Kidney (tissue), 14 donors: ENCODE results near the gene AZGP1. TPM values are rescaled to one million over a fixed set of nuclear protein-coding genes. Genes with fewer than 3 reads are reported as not detected.

Experiments used
- DNase-seq, 5 donors: peaks; one replicate each; pipeline ENCODE4 v3.0.0-alpha.2; 2013 to 2020
- FAIRE-seq: peaks from 2 replicates; lab custom pipeline; 2012; peaks lifted over from hg19 to GRCh38; lab: Jason Lieb, UNC
- H3K27ac ChIP-seq, 2 donors: one replicate each; pipeline ENCODE4 v1.7.0; 2013; ENCODE audit warnings: low read depth in 2 of 2, low read length in 2 of 2, inconsistent platforms in 1 of 2
- H3K27me3 ChIP-seq: one replicate; pipeline ENCODE4 v1.7.1; 2013; ENCODE audit warnings: low read length, inconsistent platforms; ENCODE audit not compliant: control insufficient read depth, insufficient read depth
- H3K36me3 ChIP-seq, 3 donors: one replicate each; pipeline versions ENCODE4 v1.7.0 to v1.7.1; 2013; ENCODE audit warnings: low read length in 3 of 3, control low read depth in 1 of 3, inconsistent platforms in 1 of 3; ENCODE audit not compliant: insufficient read depth in 3 of 3, control insufficient read depth in 2 of 3
- H3K4me1 ChIP-seq, 3 donors: one replicate each; pipeline versions ENCODE4 v1.7.0 to v1.7.1; 2013; ENCODE audit warnings: low read length in 3 of 3, inconsistent platforms in 1 of 3, low read depth in 1 of 3; ENCODE audit not compliant: control insufficient read depth in 2 of 3, insufficient read depth in 2 of 3
- H3K4me3 ChIP-seq, 3 donors: one replicate each; pipeline versions ENCODE4 v1.7.0 to v1.8.1; 2013; ENCODE audit warnings: low read length in 3 of 3, control low read depth in 1 of 3, inconsistent platforms in 1 of 3
- H3K9ac ChIP-seq, 3 donors: one replicate each; pipeline versions ENCODE4 v1.7.0 to v1.7.1; 2013; ENCODE audit warnings: low read length in 3 of 3, control low read depth in 1 of 3, inconsistent platforms in 1 of 3
- H3K9me3 ChIP-seq, 3 donors: one replicate each; pipeline versions ENCODE4 v1.7.0 to v1.7.1; 2013; ENCODE audit warnings: low read length in 3 of 3, control low read depth in 1 of 3, inconsistent platforms in 1 of 3; ENCODE audit not compliant: control insufficient read depth in 2 of 3, insufficient read depth in 1 of 3
- intact Hi-C: fragments of 100-400 bp; cut with DNase I; formaldehyde crosslinking; loops from one replicate; pipeline ENCODE4 v1.11.1; 2022
- polyA plus RNA-seq: library from polyadenylated mRNA; stranded (reverse); fragments of 350-450 nt; fragmentation: Illumina TruSeq; extraction: RNeasy Lipid Tissue Mini Kit (QIAGEN cat#74804); gene quantifications from one replicate; pipeline ENCODE4 v1.2.3, GENCODE V29; 2014; ENCODE audit warnings: low read depth, low replicate concordance; ENCODE audit not compliant: insufficient read depth
- total RNA-seq: library from RNA; stranded (reverse); fragmentation: NEBNext Ultra II Directional; extraction: Animal tissue kit (Norgen Biotek cat#: 25700); gene quantifications from one replicate; pipeline ENCODE4 v1.2.1, GENCODE V29; 2021
- TF ChIP-seq, protein P1 (sequence below): IDR thresholded peaks from 3 replicates; pipeline ENCODE4 v1.5.1; 2012; ENCODE audit warnings: mild to moderate bottlenecking, moderate library complexity, borderline replicate concordance; ENCODE audit not compliant: insufficient read depth; ENCODE audit errors: extremely low read depth
- donor health status: control.
- donor health status: control.
- donor health status: control.
- donor health status: control.
- donor health status: control.
- donor health status: DM: yes; HTN: yes; CAD: no.
- donor health status: Normal renal cell carcinoma (clear cell type).

AZGP1 gene
- total and polyA plus RNA-seq, 2 donors from 2014 or later = 10.0 to 198 TPM

DNA sequence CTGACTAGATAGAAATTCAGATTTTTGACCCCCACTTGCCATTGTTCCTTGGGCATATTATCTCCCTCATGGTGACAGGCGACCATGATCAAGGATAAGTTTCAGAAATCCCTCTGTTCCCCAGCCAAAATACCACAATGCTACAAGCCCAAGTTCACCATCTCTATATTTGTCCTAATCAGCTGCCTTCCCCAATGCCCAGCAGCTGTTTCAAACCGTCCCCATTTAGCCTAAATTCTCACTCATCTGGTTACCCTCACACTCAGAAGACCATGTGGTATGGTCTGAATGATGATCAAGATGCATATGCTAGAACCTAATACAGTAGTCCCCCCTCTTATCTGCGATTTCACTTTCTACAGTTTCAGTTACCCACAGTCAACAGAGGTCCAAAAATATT, 45.5 kb downstream of the AZGP1 start:
- Histone ChIP-seq H3K4me1 (peaks cover 0 to 4% (median 0%) of the 10 kb centered on the region in 3 donors), H3K36me3 (no peaks in the 10 kb centered on the region), H3K27me3 (no peaks in the 10 kb centered on the region), H3K9me3 (no peaks in the 10 kb centered on the region), H3K27ac (no peak overlapping the region), H3K9ac (no peak overlapping the region), H3K4me3 (no peak overlapping the region)
- FAIRE-seq (no peak), DNase-seq (no peak)
- intact Hi-C loops = no loop called here
- TF ChIP-seq, protein P1, sequence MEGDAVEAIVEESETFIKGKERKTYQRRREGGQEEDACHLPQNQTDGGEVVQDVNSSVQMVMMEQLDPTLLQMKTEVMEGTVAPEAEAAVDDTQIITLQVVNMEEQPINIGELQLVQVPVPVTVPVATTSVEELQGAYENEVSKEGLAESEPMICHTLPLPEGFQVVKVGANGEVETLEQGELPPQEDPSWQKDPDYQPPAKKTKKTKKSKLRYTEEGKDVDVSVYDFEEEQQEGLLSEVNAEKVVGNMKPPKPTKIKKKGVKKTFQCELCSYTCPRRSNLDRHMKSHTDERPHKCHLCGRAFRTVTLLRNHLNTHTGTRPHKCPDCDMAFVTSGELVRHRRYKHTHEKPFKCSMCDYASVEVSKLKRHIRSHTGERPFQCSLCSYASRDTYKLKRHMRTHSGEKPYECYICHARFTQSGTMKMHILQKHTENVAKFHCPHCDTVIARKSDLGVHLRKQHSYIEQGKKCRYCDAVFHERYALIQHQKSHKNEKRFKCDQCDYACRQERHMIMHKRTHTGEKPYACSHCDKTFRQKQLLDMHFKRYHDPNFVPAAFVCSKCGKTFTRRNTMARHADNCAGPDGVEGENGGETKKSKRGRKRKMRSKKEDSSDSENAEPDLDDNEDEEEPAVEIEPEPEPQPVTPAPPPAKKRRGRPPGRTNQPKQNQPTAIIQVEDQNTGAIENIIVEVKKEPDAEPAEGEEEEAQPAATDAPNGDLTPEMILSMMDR = no peak

DNA sequence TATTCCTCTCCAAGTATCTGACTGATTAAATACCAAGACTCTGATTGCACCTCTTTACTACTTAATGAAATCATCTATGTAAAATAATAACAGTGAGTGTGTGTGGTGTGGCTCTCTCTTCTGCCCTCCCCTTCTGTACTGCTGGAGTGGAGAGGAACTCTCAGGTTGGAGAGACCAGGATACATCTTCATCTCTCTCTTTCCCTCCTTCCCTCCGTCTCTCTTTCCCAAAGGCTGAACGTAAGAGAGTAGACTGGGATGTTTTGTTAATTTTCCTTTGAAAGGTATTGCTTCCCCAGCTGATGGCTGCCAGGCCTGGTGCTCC, 46.1 kb downstream of the AZGP1 start:
- TF ChIP-seq, protein P1 = no peak
- no peaks in the 10 kb centered on the region for H3K9me3 ChIP-seq
- no peak overlapping the region for H3K27ac ChIP-seq
- DNase-seq (no peak), FAIRE-seq (no peak)
- peak overlapping the region in 1 of 3 donors; percentile 46 for H3K4me3 ChIP-seq
- H3K9ac ChIP-seq = peak overlapping the region in 1 of 3 donors; percentile 36
- no peaks in the 10 kb centered on the region for H3K27me3 ChIP-seq
- intact Hi-C loops = no loop called here
- no peaks in the 10 kb centered on the region for H3K36me3 ChIP-seq
- H3K4me1 ChIP-seq = peaks cover 0 to 4% (median 0%) of the 10 kb centered on the region in 3 donors

DNA sequence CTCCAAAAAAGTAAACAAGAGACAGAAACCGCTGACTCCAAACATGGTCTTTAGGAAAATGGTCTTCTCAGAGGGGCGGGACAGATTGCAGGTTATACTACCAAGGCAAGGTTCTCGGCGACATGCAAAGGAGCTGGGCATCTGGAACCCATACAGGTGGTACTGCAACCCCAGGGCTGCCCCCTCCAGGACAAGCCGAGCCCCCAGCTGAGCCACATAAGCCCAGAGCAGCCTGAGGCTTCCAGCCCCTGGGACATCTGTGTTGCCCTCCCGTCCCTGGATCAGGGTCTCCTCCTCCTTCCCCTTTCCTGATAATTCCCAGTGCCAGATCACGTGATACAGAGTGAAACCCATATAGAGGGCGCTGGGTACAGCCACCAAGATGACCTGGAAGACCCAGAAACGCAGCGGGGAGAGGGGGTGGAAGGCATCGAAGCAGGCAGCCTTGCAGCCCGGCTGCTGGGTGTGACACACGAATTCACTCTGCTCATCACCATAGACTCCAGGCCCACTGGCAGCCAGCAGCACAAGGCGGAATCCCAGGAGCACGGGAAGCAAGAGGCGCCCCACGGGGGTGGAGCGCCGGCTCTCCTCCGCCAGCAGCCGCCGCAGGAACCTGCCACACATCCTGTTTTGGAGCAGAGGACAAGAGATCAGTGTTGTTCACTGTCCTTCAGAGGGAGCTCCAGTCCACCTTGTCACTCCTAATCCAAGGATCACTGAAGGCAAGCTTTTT, 46.7 kb downstream of the AZGP1 start, which contains the start of gene GJC3:
TSS of gene GJC3 (minus strand) at position 627 of the 736 bp plus-strand sequence. CDS start at position 627, 0 bp downstream.
- Histone ChIP-seq H3K27me3 (no peaks in the 10 kb centered on the region), H3K27ac (no peak within 1 kb of the TSS)

More for the DNA sequence above, 46.7 kb downstream of the AZGP1 start, which contains the start of gene GJC3:
- Histone ChIP-seq H3K4me1 (peaks cover 0 to 4% (median 0%) of the 10 kb centered on the region in 3 donors), H3K9ac (peak within 1 kb of the TSS in 1 of 3 donors; percentile 36), H3K36me3 (no peaks in the 10 kb centered on the region), H3K9me3 (no peaks in the 10 kb centered on the region), H3K4me3 (peak within 1 kb of the TSS in 1 of 3 donors; percentile 46)
- TF ChIP-seq, protein P1 = peak; percentile 23
- peak; percentile 52 to 78 (median 71) for DNase-seq
- intact Hi-C loops = no loop called here
- FAIRE-seq = no peak
